HEK293 (cell line): ENCODE results near the gene BAG5.

ENCODE experiments used
- ATF2 ChIP-seq: fragments of 450-650 bp; formaldehyde crosslinking; IDR thresholded peaks from 2 replicates; pipeline ENCODE4 v1.5.1; 2016; ENCODE audit warnings: missing biosample characterization, missing genetic modification characterization, low read depth
- CTCF ChIP-seq: fragments of 450-650 bp; formaldehyde crosslinking; IDR thresholded peaks from 2 replicates; pipeline ENCODE4 v1.5.1; 2016; ENCODE audit warnings: missing biosample characterization, missing genetic modification characterization
- KLF10 ChIP-seq: fragments of 450-650 bp; IDR thresholded peaks from 2 replicates; pipeline ENCODE4 v1.5.1; 2018; ENCODE audit warnings: missing biosample characterization, mild to moderate bottlenecking, missing genetic modification characterization
- KLF17 ChIP-seq: fragments of 450-650 bp; formaldehyde crosslinking; IDR thresholded peaks from 2 replicates; pipeline ENCODE4 v1.5.1; 2016; ENCODE audit warnings: missing biosample characterization, missing genetic modification characterization
- PATZ1 ChIP-seq: fragments of 450-650 bp; formaldehyde crosslinking; IDR thresholded peaks from 2 replicates; pipeline ENCODE4 v1.5.1; 2016; ENCODE audit warnings: missing biosample characterization, missing genetic modification characterization
- RBAK ChIP-seq: fragments of 450-650 bp; formaldehyde crosslinking; IDR thresholded peaks from 2 replicates; pipeline ENCODE4 v1.5.1; 2016; ENCODE audit warnings: missing biosample characterization, missing genetic modification characterization
- SCRT1 ChIP-seq: fragments of 450-650 bp; formaldehyde crosslinking; IDR thresholded peaks from 2 replicates; pipeline ENCODE4 v1.5.1; 2016; ENCODE audit warnings: missing biosample characterization, missing genetic modification characterization, borderline replicate concordance
- ZBTB11 ChIP-seq: fragments of 450-650 bp; formaldehyde crosslinking; conservative IDR thresholded peaks from 2 replicates; pipeline ENCODE4 v1.5.1; 2016; ENCODE audit warnings: low read depth, missing biosample characterization, missing genetic modification characterization
- ZBTB17 ChIP-seq: fragments of 450-650 bp; formaldehyde crosslinking; IDR thresholded peaks from 2 replicates; pipeline ENCODE4 v1.5.1; 2016; ENCODE audit warnings: missing biosample characterization, missing genetic modification characterization
- ZNF114 ChIP-seq: fragments of 450-650 bp; formaldehyde crosslinking; IDR thresholded peaks from 2 replicates; pipeline ENCODE4 v1.5.0; 2017; ENCODE audit warnings: missing biosample characterization, missing genetic modification characterization
- ZNF133 ChIP-seq: fragments of 450-650 bp; formaldehyde crosslinking; IDR thresholded peaks from 2 replicates; pipeline ENCODE4 v1.5.1; 2016; ENCODE audit warnings: missing biosample characterization, missing genetic modification characterization
- ZNF211 ChIP-seq: fragments of 450-650 bp; formaldehyde crosslinking; IDR thresholded peaks from 2 replicates; pipeline ENCODE4 v1.5.1; 2016; ENCODE audit warnings: low read depth, missing biosample characterization, missing genetic modification characterization
- ZNF221 ChIP-seq: fragments of 450-650 bp; formaldehyde crosslinking; IDR thresholded peaks from 2 replicates; pipeline ENCODE4 v1.5.1; 2017; ENCODE audit warnings: missing biosample characterization, missing genetic modification characterization, borderline replicate concordance
- ZNF354C ChIP-seq: fragments of 450-650 bp; formaldehyde crosslinking; IDR thresholded peaks from 2 replicates; pipeline ENCODE4 v1.5.1; 2016; ENCODE audit warnings: missing biosample characterization, missing genetic modification characterization, low read depth, borderline replicate concordance
- ZNF48 ChIP-seq: fragments of 450-650 bp; formaldehyde crosslinking; IDR thresholded peaks from 2 replicates; pipeline ENCODE4 v1.5.1; 2016; ENCODE audit warnings: missing biosample characterization, missing genetic modification characterization
- ZNF518A ChIP-seq: fragments of 450-650 bp; formaldehyde crosslinking; conservative IDR thresholded peaks from 2 replicates; pipeline ENCODE4 v1.5.1; 2016; ENCODE audit warnings: low read depth, missing biosample characterization, missing genetic modification characterization
- ZNF639 ChIP-seq: fragments of 450-650 bp; formaldehyde crosslinking; IDR thresholded peaks from 2 replicates; pipeline ENCODE4 v1.5.1; 2016; ENCODE audit warnings: missing biosample characterization, missing genetic modification characterization
- ZSCAN23 ChIP-seq: fragments of 450-650 bp; formaldehyde crosslinking; IDR thresholded peaks from 2 replicates; pipeline ENCODE4 v1.5.1; 2016; ENCODE audit warnings: missing biosample characterization, missing genetic modification characterization
- ZSCAN4 ChIP-seq: fragments of 450-650 bp; formaldehyde crosslinking; IDR thresholded peaks from 2 replicates; pipeline ENCODE4 v1.5.1; 2017; ENCODE audit warnings: missing biosample characterization, missing genetic modification characterization

Gene BAG5

GRCh38 chr14:103546652-103547454 lies 15.6 kb downstream of the BAG5 start (continued):
- TF ChIP-seq ZSCAN4 (tag by site-specific recombination), result no peak
- TF ChIP-seq ZNF518A (tag by site-specific recombination), result no peak
- TF ChIP-seq KLF17 (tag by site-specific recombination), result 0 out of 2 replicates have a peak, but pooled peaks have one; percentile 61
- TF ChIP-seq PATZ1, result peak; percentile 99
- peak; percentile 99 for TF ChIP-seq CTCF (tag by site-specific recombination)
- TF ChIP-seq ZBTB17 (tag by site-specific recombination), result peak; percentile 78
- no peak for TF ChIP-seq RBAK (tag by site-specific recombination)
- TF ChIP-seq ZNF211 (tag by site-specific recombination), result no peak
- no peak for TF ChIP-seq ZNF221
- TF ChIP-seq ZNF48, result no peak
- TF ChIP-seq ATF2, result no peak
- no peak for TF ChIP-seq SCRT1 (tag by site-specific recombination)
- TF ChIP-seq ZBTB11 (tag by site-specific recombination), result no peak
- no peak for TF ChIP-seq ZNF133
- no peak for TF ChIP-seq ZNF639 (tag by site-specific recombination)
- no peak for TF ChIP-seq ZSCAN23 (tag by site-specific recombination)
- TF ChIP-seq ZNF114 (tag by site-specific recombination), result no peak
- no peak for TF ChIP-seq ZNF354C
- TF ChIP-seq KLF10 (tag by site-specific recombination), result no peak
